K562 (cell line): ENCODE data around the gene GNRHR. TPM values are rescaled to one million over a fixed set of nuclear protein-coding genes. Genes with fewer than 3 reads are reported as not detected.

Source experiments
- ATAC-seq: fragments of 200-7000 bp; cut with Tn5 transposase; 3 replicates; pipeline ENCODE4 v1.9.1; 2020; ENCODE audit warnings: moderate library complexity
- BruUV-seq: library from RNA; stranded (reverse); fragments of 400-500 nt; replicated peaks from 2 replicates; lab custom pipeline; 2021; lab: Mats Ljungman, UMichigan
- CTCF ChIA-PET: fragments of 300-600 bp; formaldehyde crosslinking; extraction: SDS; loops from one replicate; lab custom pipeline; 2021; ENCODE audit warnings: low intra/inter-chr PET ratio; lab: Yijun Ruan, JAX
- POLR2A ChIA-PET: fragments of 300-600, 350-650 bp; sonication (Branson Sonifier 250); formaldehyde crosslinking; extraction: SDS; loops from one replicate; lab custom pipeline; 2021; ENCODE audit warnings: antibody characterized with exemption, inconsistent platforms; lab: Yijun Ruan, JAX
- DNase-seq, 4 experiments: peaks; one replicate each; pipeline versions ENCODE4 v3.0.0 to v3.0.0-alpha.2; 2011 to 2018; ENCODE audit warnings: low spot score in 3 of 4, mixed read lengths in 3 of 4; ENCODE audit errors: extremely low read depth in 1 of 4
- FAIRE-seq: peaks from 2 replicates; lab custom pipeline; 2011; peaks lifted over from hg19 to GRCh38; lab: Jason Lieb, UNC
- H2AFZ ChIP-seq: 2 replicates; pipeline ENCODE4 v1.6.0; 2011; ENCODE audit warnings: low read depth, low read length, control low read depth, inconsistent platforms
- H3K27ac ChIP-seq: fragments of 200-600 bp; 3 replicates; pipeline ENCODE4 v1.8.0; 2011; ENCODE audit warnings: low read depth, mild to moderate bottlenecking, control low read depth, inconsistent platforms, low read length, moderate library complexity, mixed read lengths; ENCODE audit errors: extremely low read depth
- H3K27me3 ChIP-seq, 2 experiments: fragments of 300-600 bp in 1 of 2; 2 replicates in 1 of 2; 3 replicates in 1 of 2; pipeline versions ENCODE4 v1.6.0 to v1.8.0; 2011; ENCODE audit warnings: inconsistent platforms in 2 of 2, low read length in 2 of 2, mild to moderate bottlenecking in 1 of 2, mixed read lengths in 1 of 2, moderate library complexity in 1 of 2; ENCODE audit not compliant: control insufficient read depth in 2 of 2, insufficient read depth in 2 of 2
- H3K36me3 ChIP-seq: fragments of 300-600 bp; 3 replicates; pipeline ENCODE4 v1.8.0; 2011; ENCODE audit warnings: mild to moderate bottlenecking, low read length, inconsistent platforms; ENCODE audit not compliant: control insufficient read depth, insufficient read depth
- H3K4me1 ChIP-seq, 2 experiments: fragments of 200-600 bp in 1 of 2; replicated peaks in 1 of 2; 2 replicates in 1 of 2; 3 replicates in 1 of 2; pipeline versions ENCODE4 v1.5.1 to v1.8.0; 2011; ENCODE audit warnings: inconsistent platforms in 2 of 2, low read length in 2 of 2, mild to moderate bottlenecking in 1 of 2, mixed read lengths in 1 of 2, moderate library complexity in 1 of 2; ENCODE audit not compliant: control insufficient read depth in 2 of 2, insufficient read depth in 2 of 2
- H3K4me2 ChIP-seq: 2 replicates; pipeline ENCODE4 v1.6.1; 2011; ENCODE audit warnings: low read length, control low read depth, inconsistent platforms, mixed read lengths; ENCODE audit not compliant: insufficient read depth
- H3K4me3 ChIP-seq: fragments of 200-600 bp; sonication (generic), shearing (Covaris generic); 2 replicates; pipeline ENCODE4 v1.5.1; 2016; ENCODE audit warnings: control low read depth, inconsistent platforms
- H3K79me2 ChIP-seq: fragments of 200-600 bp; 3 replicates; pipeline ENCODE4 v1.8.0; 2011; ENCODE audit warnings: low read length, inconsistent platforms; ENCODE audit not compliant: control insufficient read depth, insufficient read depth
- H3K9ac ChIP-seq, 2 experiments: 2 replicates each; pipeline versions ENCODE4 v1.6.0 to v1.6.1; 2011; ENCODE audit warnings: low read depth in 2 of 2, low read length in 2 of 2, control low read depth in 1 of 2, inconsistent platforms in 1 of 2, mild to moderate bottlenecking in 1 of 2, mixed read lengths in 1 of 2; ENCODE audit not compliant: insufficient read depth in 1 of 2
- H3K9me1 ChIP-seq: one replicate; pipeline ENCODE4 v1.6.0; 2011; ENCODE audit warnings: inconsistent platforms, mild to moderate bottlenecking, low read length, moderate library complexity; ENCODE audit not compliant: control insufficient read depth, insufficient read depth
- H3K9me3 ChIP-seq: replicated peaks from 2 replicates; pipeline ENCODE4 v1.5.1; 2011; ENCODE audit warnings: low read depth, low read length, inconsistent platforms; ENCODE audit not compliant: control insufficient read depth, insufficient read depth
- H4K20me1 ChIP-seq: replicated peaks from 2 replicates; pipeline ENCODE4 v1.6.1; 2011; ENCODE audit warnings: low read length, inconsistent platforms, mixed read lengths; ENCODE audit not compliant: control insufficient read depth, insufficient read depth
- BRCA1 ChIP-seq, 2 experiments: fragments of 450-650 bp in 1 of 2; sonication (generic) in 1 of 2; formaldehyde crosslinking in 1 of 2; IDR thresholded peaks; 2 replicates each; pipeline versions ENCODE4 v1.5.0 to v1.6.1; 2017 to 2020; ENCODE audit warnings: mild to moderate bottlenecking in 1 of 2, missing genetic modification reagents in 1 of 2
- C11orf30 ChIP-seq: fragments of 450-650 bp; IDR thresholded peaks from 2 replicates; pipeline ENCODE4 v1.6.1; 2016; ENCODE audit warnings: low read depth, mild to moderate bottlenecking
- CREB1 ChIP-seq, 2 experiments: sonication (generic) in 1 of 2; formaldehyde crosslinking in 1 of 2; IDR thresholded peaks; 2 replicates each; pipeline versions ENCODE4 v1.6.1 to v1.8.0; 2012 to 2022; ENCODE audit warnings: inconsistent platforms in 1 of 2, mild to moderate bottlenecking in 1 of 2, missing genetic modification reagents in 1 of 2, moderate library complexity in 1 of 2
- ELF1 ChIP-seq: fragments of 200-800 bp; sonication (Bioruptor generic); IDR thresholded peaks from 2 replicates; pipeline ENCODE4 v1.6.1; 2016; ENCODE audit warnings: missing genetic modification characterization, missing compliant biosample characterization
- HMGN3 ChIP-seq: IDR thresholded peaks from 2 replicates; pipeline ENCODE4 v1.6.1; 2011; ENCODE audit warnings: borderline replicate concordance, low read depth, mild to moderate bottlenecking, mixed read lengths, low read length; ENCODE audit not compliant: insufficient read length; ENCODE audit errors: extremely low read depth
- KAT7 ChIP-seq: sonication (generic); formaldehyde crosslinking; IDR thresholded peaks from 2 replicates; pipeline ENCODE4 v1.8.0; 2022; ENCODE audit warnings: missing genetic modification reagents, mild to moderate bottlenecking, borderline replicate concordance
- MAZ ChIP-seq, 2 experiments: fragments of 450-650 bp in 1 of 2; sonication (generic) in 1 of 2; formaldehyde crosslinking; IDR thresholded peaks in 1 of 2; conservative IDR thresholded peaks in 1 of 2; 2 replicates each; pipeline versions ENCODE4 v1.4.0 to v1.5.0; 2020; ENCODE audit warnings: mild to moderate bottlenecking in 1 of 2, missing genetic modification reagents in 1 of 2
- WGBS: fragments of 100-300 bp; shearing (Covaris generic); methylation state at CpG from one replicate; pipeline ENCODE4 v1.1.6; 2016; ENCODE audit warnings: low coverage, mixed read lengths; ENCODE audit not compliant: insufficient coverage; ENCODE audit errors: missing lambda C conversion rate; 5-methylcytosine and 5-hydroxymethylcytosine counted together
- in situ Hi-C: fragments of 300-500 bp; cut with MboI; formaldehyde crosslinking; loops from 4 replicates; pipeline ENCODE4 v1.15.0; 2018; ENCODE audit warnings: inconsistent platforms, mixed read lengths
- intact Hi-C: fragments of 100-400 bp; cut with micrococcal nuclease; formaldehyde crosslinking; loops from 2 replicates; pipeline ENCODE4 v1.14.2; 2022
- polyA plus RNA-seq, 8 experiments: library from polyadenylated mRNA; depleted of rRNA in 4 of 8; stranded (reverse) in 5 of 8; unstranded in 3 of 8; fragments of >200 nt; fragmentation: Nextera tagmentation in 2 of 8; fragmentation: Illumina TruSeq in 1 of 8; extraction: Ambion mirVana in 2 of 8; extraction: Trizol in 1 of 8; gene quantifications; 2 replicates each; pipeline versions ENCODE4 v1.2.1 to v1.2.3, GENCODE V29; 2011 to 2014; ENCODE audit warnings: inconsistent platforms in 1 of 8, missing spikeins in 1 of 8
- total RNA-seq, 7 experiments: library from RNA; depleted of rRNA in 6 of 7; stranded (reverse); fragments of >200 nt in 6 of 7; fragmentation: Illumina TruSeq in 2 of 7; extraction: Trizol in 2 of 7; gene quantifications; 2 replicates each; pipeline versions ENCODE4 v1.2.1 to v1.2.3, GENCODE V29; 2011 to 2021; ENCODE audit warnings: low replicate concordance in 1 of 7
- TF ChIP-seq, protein P1 (sequence below), 2 experiments: fragments of 450-650 bp; IDR thresholded peaks; 2 replicates each; pipeline ENCODE4 v1.6.1; 2016

Gene GNRHR
- total and polyA plus RNA-seq, 9 of the 15 experiments (the other 6 are each of a cell fraction or from before 2014, with no cell fraction given), result 0.06 to 0.13 TPM; not detected in 7

DNA sequence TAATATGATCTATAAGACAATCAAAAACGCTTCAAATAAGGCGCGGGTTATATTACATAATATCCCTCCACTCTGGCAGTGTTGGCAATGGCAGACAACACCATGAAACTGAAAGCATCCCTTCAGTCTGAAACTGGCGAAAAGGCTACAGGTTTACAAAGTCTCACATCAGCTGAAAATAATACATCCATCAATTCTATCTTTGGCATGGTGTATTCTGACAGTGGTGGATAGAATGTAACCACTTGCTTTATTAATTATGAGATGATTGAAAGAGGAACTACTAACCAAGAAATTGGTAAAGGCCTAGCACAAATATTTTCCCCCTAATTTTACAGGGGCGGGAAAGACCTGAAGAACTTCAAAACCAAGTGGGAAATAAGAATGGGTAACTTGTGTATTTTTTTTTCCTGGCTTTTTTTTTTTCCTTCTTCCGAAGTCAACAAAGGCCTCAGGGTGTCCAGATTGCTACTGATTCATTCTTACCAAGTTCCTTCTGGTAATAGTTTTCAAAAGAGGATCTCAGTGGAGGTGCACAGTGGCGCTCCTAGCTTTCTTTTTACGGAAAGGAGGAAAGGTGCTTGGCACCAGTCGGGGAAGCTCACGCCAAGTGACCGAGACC, 54.0 kb downstream of the GNRHR start (continued):
- TF ChIP-seq, protein P1, sequence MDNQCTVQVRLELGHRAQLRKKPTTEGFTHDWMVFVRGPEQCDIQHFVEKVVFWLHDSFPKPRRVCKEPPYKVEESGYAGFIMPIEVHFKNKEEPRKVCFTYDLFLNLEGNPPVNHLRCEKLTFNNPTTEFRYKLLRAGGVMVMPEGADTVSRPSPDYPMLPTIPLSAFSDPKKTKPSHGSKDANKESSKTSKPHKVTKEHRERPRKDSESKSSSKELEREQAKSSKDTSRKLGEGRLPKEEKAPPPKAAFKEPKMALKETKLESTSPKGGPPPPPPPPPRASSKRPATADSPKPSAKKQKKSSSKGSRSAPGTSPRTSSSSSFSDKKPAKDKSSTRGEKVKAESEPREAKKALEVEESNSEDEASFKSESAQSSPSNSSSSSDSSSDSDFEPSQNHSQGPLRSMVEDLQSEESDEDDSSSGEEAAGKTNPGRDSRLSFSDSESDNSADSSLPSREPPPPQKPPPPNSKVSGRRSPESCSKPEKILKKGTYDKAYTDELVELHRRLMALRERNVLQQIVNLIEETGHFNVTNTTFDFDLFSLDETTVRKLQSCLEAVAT (IDR thresholded peaks at IDR 0.05), result 0 out of 4 replicates have a peak, but pooled peaks of 1 of the 2 experiments have one; percentile 5
- no peak for TF ChIP-seq CREB1 (IDR thresholded peaks at IDR 0.05)
- no peak for TF ChIP-seq CREB1 (CRISPR knock-in tag; IDR thresholded peaks at IDR 0.05)
- TF ChIP-seq ELF1 (tag), result no peak
- TF ChIP-seq C11orf30, result no peak
- 0 out of 2 replicates have a peak, but pooled peaks have one; percentile 65 for TF ChIP-seq KAT7
- no peak for TF ChIP-seq HMGN3

- under 1% methylated on average over 17 of the region's 18 CpGs for WGBS
- H3K27ac ChIP-seq, result peak overlapping the region; percentile 88
- BruUV-seq, result no TSS peak
- ChIA-PET POLR2A (interaction anchor here (0.7 to 3.1 kb wide), 4 partner anchors 21 to 155 kb away, joined by 3 to 15 read pairs (median 4); partner anchors contain the start of gene CENPC), CTCF (no interaction called here)
- H3K4me2 ChIP-seq, result peak overlapping the region; percentile 85
- FAIRE-seq (no peak), ATAC-seq (peak; percentile 2), DNase-seq (peak in 1 of 4 experiments; percentile 38)
- H3K79me2 ChIP-seq, result peaks cover 97% of the 10 kb centered on the region
- peaks cover 5% of the 10 kb centered on the region; the same call in 1 of the 2 replicates for H3K9me3 ChIP-seq
- no peaks in the 10 kb centered on the region for H3K27me3 ChIP-seq
- in situ Hi-C loops (no loop called here), intact Hi-C loops (loop anchor here (2.0 kb wide), 1 partner anchor 155 kb away; the partner anchor contains the start of gene CENPC)
- peak overlapping the region; percentile 88 to 91 for H3K9ac ChIP-seq
- no peaks in the 10 kb centered on the region for H4K20me1 ChIP-seq
- no peak overlapping the region for H2AFZ ChIP-seq
- H3K4me3 ChIP-seq, result peak overlapping the region; percentile 82
- no peaks in the 10 kb centered on the region for H3K9me1 ChIP-seq
- peaks cover 46% of the 10 kb centered on the region; the same call in 2 of the 3 replicates for H3K36me3 ChIP-seq
- peaks cover 3 to 12% of the 10 kb centered on the region in 2 experiments; a peak in 2 of 5 replicates for H3K4me1 ChIP-seq
- no peak for TF ChIP-seq BRCA1 (IDR thresholded peaks at IDR 0.05)
- TF ChIP-seq BRCA1 (CRISPR knock-in tag; IDR thresholded peaks at IDR 0.05), result no peak
- TF ChIP-seq MAZ (CRISPR knock-in tag; conservative IDR thresholded peaks at IDR 0.05 in 1 of 2, IDR thresholded peaks at IDR 0.05 in 1 of 2), result no peak
These were observed 54.6 kb downstream of the GNRHR start for GRCh38 chr4:67699603-67700002.
